ENCODE measurements around the gene MAGEA3. TPM values are rescaled to one million over a fixed set of nuclear protein-coding genes. Genes with fewer than 3 reads are reported as not detected.
"Not testable (repeated sequence)": the region's sequence is repeated elsewhere in the genome, so short reads cannot be mapped to it uniquely, and the experiment has no call there.

Gene MAGEA3
- total and polyA plus RNA-seq, 2 donors from 2014 or later = not detected

- H3K9me3 ChIP-seq (ENCODE audit: control insufficient read depth in 2 of 3, insufficient read depth in 1 of 3, low read length in 3 of 3); H3K9ac ChIP-seq (ENCODE audit: low read length in 3 of 3); FAIRE-seq; H3K27ac ChIP-seq (ENCODE audit: low read depth in 2 of 2, low read length in 2 of 2); H3K36me3 ChIP-seq (ENCODE audit: control insufficient read depth in 2 of 3, insufficient read depth in 3 of 3, low read length in 3 of 3); H3K4me3 ChIP-seq (ENCODE audit: low read length in 3 of 3); H3K27me3 ChIP-seq (ENCODE audit: control insufficient read depth, insufficient read depth, low read length); intact Hi-C loops (cut with DNase I); H3K4me1 ChIP-seq (ENCODE audit: control insufficient read depth in 2 of 3, insufficient read depth in 2 of 3, low read depth in 1 of 3, low read length in 3 of 3): not testable (repeated sequence)
- peak in 1 of 5 donors; percentile 15 for DNase-seq
These were observed 1.8 kb downstream of the MAGEA3 start for GRCh38 chrX:152700390-152700789.

- H3K27ac ChIP-seq (ENCODE audit: low read depth in 2 of 2, low read length in 2 of 2); intact Hi-C loops (cut with DNase I); H3K27me3 ChIP-seq (ENCODE audit: control insufficient read depth, insufficient read depth, low read length); H3K4me3 ChIP-seq (ENCODE audit: low read length in 3 of 3); H3K9ac ChIP-seq (ENCODE audit: low read length in 3 of 3); DNase-seq; H3K36me3 ChIP-seq (ENCODE audit: control insufficient read depth in 2 of 3, insufficient read depth in 3 of 3, low read length in 3 of 3); FAIRE-seq; H3K4me1 ChIP-seq (ENCODE audit: control insufficient read depth in 2 of 3, insufficient read depth in 2 of 3, low read depth in 1 of 3, low read length in 3 of 3); H3K9me3 ChIP-seq (ENCODE audit: control insufficient read depth in 2 of 3, insufficient read depth in 1 of 3, low read length in 3 of 3): not testable (repeated sequence)
These were observed 7.9 kb downstream of the MAGEA3 start for GRCh38 chrX:152706500-152706899.

GRCh38 chrX:152709173-152709572 lies 10.6 kb downstream of the MAGEA3 start, which contains the start of gene CSAG2:
CSAG2 (minus strand) TSS chrX:152709273; CDS start chrX:152709112, 161 bp downstream.
- H3K4me3 ChIP-seq (ENCODE audit: low read length in 3 of 3); intact Hi-C loops (cut with DNase I); H3K4me1 ChIP-seq (ENCODE audit: control insufficient read depth in 2 of 3, insufficient read depth in 2 of 3, low read depth in 1 of 3, low read length in 3 of 3); H3K27ac ChIP-seq (ENCODE audit: low read depth in 2 of 2, low read length in 2 of 2); H3K36me3 ChIP-seq (ENCODE audit: control insufficient read depth in 2 of 3, insufficient read depth in 3 of 3, low read length in 3 of 3); H3K27me3 ChIP-seq (ENCODE audit: control insufficient read depth, insufficient read depth, low read length); H3K9me3 ChIP-seq (ENCODE audit: control insufficient read depth in 2 of 3, insufficient read depth in 1 of 3, low read length in 3 of 3); DNase-seq; H3K9ac ChIP-seq (ENCODE audit: low read length in 3 of 3): not testable (repeated sequence)
- FAIRE-seq = peak; percentile 33

- H3K4me3 ChIP-seq (ENCODE audit: low read length in 3 of 3); H3K9ac ChIP-seq (ENCODE audit: low read length in 3 of 3); H3K4me1 ChIP-seq (ENCODE audit: control insufficient read depth in 2 of 3, insufficient read depth in 2 of 3, low read depth in 1 of 3, low read length in 3 of 3); FAIRE-seq; H3K27ac ChIP-seq (ENCODE audit: low read depth in 2 of 2, low read length in 2 of 2); DNase-seq; H3K36me3 ChIP-seq (ENCODE audit: control insufficient read depth in 2 of 3, insufficient read depth in 3 of 3, low read length in 3 of 3); H3K9me3 ChIP-seq (ENCODE audit: control insufficient read depth in 2 of 3, insufficient read depth in 1 of 3, low read length in 3 of 3); H3K27me3 ChIP-seq (ENCODE audit: control insufficient read depth, insufficient read depth, low read length); intact Hi-C loops (cut with DNase I): not testable (repeated sequence)
These were observed 14.6 kb downstream of the MAGEA3 start for GRCh38 chrX:152713195-152713594.

GRCh38 chrX:152713815-152714787 lies 15.5 kb downstream of the MAGEA3 start, which contains the start of gene MAGEA2B:
MAGEA2B (plus strand) TSS chrX:152714628; CDS start chrX:152717107, 2,479 bp downstream.
- FAIRE-seq = not testable (repeated sequence)

More at GRCh38 chrX:152713815-152714787, 15.5 kb downstream of the MAGEA3 start, which contains the start of gene MAGEA2B:
- H3K36me3 ChIP-seq (ENCODE audit: control insufficient read depth in 2 of 3, insufficient read depth in 3 of 3, low read length in 3 of 3); DNase-seq; H3K27me3 ChIP-seq (ENCODE audit: control insufficient read depth, insufficient read depth, low read length); H3K4me3 ChIP-seq (ENCODE audit: low read length in 3 of 3); H3K27ac ChIP-seq (ENCODE audit: low read depth in 2 of 2, low read length in 2 of 2); H3K4me1 ChIP-seq (ENCODE audit: control insufficient read depth in 2 of 3, insufficient read depth in 2 of 3, low read depth in 1 of 3, low read length in 3 of 3); H3K9ac ChIP-seq (ENCODE audit: low read length in 3 of 3); H3K9me3 ChIP-seq (ENCODE audit: control insufficient read depth in 2 of 3, insufficient read depth in 1 of 3, low read length in 3 of 3); intact Hi-C loops (cut with DNase I): not testable (repeated sequence)

Data from kidney (tissue), 11 donors.